ENCODE measurements around the gene BORCS5. TPM values are rescaled to one million over a fixed set of nuclear protein-coding genes. Genes with fewer than 3 reads are reported as not detected.
"Not testable (repeated sequence)": the region's sequence is repeated elsewhere in the genome, so short reads cannot be mapped to it uniquely, and the experiment has no call there.

Gene BORCS5
- total RNA-seq, 1 donor from 2014 or later, result 10.1 TPM

DNA sequence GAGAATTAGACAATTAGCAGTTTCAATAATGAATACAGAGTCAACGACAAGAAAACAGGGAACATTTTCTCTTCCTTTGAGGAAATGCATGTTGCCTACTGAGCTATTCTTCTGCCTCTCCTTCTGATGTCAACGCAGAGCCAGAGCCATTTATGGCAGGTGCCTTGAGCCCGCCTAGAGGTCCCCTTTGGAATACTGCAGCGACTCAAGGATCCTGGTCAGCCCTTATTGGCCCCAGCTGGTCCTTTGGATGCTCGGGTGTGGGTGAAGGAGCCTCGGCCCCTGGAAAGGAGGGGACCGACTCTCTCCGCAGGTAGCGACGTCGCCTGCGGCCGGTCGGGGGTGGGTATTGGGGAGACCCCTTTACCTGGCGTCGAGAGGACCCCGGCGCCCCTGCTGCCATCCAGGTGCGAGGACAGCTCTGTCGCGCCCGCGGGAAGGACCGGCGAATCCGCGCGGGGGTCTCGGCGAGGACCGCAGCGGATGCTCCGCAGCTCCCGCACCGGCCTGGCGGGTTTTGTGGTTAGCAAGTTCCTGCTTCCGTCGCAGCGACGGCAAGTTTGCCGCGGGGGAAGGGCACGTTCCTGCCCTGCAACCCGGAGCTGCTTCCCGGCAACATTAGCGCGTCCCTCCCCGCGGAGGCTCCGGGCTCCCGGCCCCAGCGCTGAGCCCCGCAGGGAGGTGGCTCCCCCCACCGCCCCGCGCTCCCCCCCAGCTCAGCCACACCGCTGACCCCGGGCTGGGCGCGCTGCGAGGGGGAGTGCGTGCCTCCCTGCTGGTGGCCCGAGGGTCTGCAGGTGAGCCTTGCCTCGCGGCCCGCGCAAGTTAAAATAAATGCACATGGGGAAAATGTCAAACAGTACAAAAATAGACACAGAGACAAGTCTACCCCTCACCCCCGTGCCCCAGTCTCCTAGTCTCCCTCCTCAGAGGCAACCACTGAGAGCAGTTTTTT, 6.9 kb upstream of the BORCS5 start, which contains the start of gene MANSC1:
TSS of gene MANSC1 (minus strand) at position 532 of the 955 bp plus-strand sequence. CDS start 6,928 bp downstream, outside the sequence.
- Histone ChIP-seq H3K4me3 (peak within 1 kb of the TSS; percentile 88), H3K27me3 (ENCODE audit: low read depth) (no peaks in the 10 kb centered on the region), H3K4me1 (peaks cover 8% of the 10 kb centered on the region), H3K9me3 (no peaks in the 10 kb centered on the region), H3K27ac (peak within 1 kb of the TSS; percentile 87), H3K36me3 (no peaks in the 10 kb centered on the region)
- intact Hi-C loops (cut with DNase I), result no loop called here
- DNase-seq (peak; percentile 86), ATAC-seq (peak; percentile 92)
- TF ChIP-seq, protein P1, sequence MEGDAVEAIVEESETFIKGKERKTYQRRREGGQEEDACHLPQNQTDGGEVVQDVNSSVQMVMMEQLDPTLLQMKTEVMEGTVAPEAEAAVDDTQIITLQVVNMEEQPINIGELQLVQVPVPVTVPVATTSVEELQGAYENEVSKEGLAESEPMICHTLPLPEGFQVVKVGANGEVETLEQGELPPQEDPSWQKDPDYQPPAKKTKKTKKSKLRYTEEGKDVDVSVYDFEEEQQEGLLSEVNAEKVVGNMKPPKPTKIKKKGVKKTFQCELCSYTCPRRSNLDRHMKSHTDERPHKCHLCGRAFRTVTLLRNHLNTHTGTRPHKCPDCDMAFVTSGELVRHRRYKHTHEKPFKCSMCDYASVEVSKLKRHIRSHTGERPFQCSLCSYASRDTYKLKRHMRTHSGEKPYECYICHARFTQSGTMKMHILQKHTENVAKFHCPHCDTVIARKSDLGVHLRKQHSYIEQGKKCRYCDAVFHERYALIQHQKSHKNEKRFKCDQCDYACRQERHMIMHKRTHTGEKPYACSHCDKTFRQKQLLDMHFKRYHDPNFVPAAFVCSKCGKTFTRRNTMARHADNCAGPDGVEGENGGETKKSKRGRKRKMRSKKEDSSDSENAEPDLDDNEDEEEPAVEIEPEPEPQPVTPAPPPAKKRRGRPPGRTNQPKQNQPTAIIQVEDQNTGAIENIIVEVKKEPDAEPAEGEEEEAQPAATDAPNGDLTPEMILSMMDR (IDR thresholded peaks at IDR 0.05), result peak; percentile 51

DNA sequence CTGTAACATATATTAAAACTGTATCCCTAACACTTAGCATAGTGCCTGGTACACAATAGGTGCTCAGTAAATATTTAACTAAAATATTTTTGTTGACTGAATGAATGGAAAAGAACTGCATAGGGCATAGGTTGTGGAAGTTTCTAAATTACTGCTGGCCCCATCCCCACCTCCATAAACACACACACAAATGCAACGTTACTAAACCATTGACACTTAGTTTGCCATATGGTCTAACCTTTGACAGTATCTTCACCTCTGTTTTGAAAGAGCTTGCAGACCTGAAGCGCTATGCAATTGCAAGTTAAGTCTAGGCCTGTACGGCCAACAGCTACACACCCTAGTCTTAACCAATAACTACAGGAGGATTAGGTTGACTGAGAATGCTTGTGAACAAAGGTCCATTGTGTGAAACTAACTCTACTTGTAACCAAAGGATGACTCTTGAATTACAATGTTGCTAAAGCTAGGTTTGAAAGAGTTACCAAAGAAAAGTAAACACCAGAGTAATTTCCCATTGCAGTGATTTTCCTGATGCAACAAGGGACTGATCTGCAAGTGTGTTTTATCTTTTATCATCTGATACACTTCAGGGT, 5.9 kb upstream of the BORCS5 start:
- TF ChIP-seq, protein P1 (IDR thresholded peaks at IDR 0.05), result no peak
- H3K36me3 ChIP-seq, result no peaks in the 10 kb centered on the region
- no peaks in the 10 kb centered on the region for H3K27me3 ChIP-seq (ENCODE audit: low read depth)
- peaks cover 8% of the 10 kb centered on the region for H3K4me1 ChIP-seq
- no peak for DNase-seq
- intact Hi-C loops (cut with DNase I), result no loop called here
- H3K27ac ChIP-seq, result no peak overlapping the region
- no peak for ATAC-seq
- H3K4me3 ChIP-seq, result no peak overlapping the region
- H3K9me3 ChIP-seq, result no peaks in the 10 kb centered on the region

DNA sequence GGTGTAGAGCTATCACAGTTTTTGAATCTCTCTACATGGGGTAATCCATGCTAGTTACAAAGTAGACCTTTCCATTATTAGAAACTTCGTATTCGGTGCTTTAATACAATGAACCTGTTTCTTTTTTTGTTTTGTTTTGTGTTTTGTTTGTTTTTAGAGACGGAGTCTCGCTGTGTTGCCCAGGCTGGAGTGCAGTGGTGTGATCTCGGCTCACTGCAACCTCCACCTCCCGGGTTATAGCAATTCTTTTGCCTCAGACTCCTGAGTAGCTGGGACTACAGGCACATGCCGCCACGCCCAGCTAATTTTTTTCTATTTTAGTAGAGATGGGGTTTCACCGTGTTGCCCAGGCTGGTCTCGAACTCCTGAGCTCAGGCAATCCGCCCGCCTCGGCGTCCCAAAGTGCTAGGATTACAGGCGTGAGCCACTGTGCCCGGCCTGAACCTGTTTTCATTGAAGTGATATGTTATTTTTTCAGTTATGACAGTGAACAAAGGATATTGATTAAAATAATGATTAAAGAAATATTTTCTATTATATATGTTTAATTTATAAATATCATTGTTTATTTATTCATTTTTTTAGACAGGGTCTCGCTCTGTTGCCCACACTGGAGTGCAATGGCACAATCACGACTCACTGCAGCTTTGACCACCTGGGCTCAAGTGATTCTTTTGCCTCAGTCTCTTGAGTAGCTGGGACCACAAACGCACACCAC, 5.3 kb upstream of the BORCS5 start:
- H3K36me3 ChIP-seq; H3K4me3 ChIP-seq; H3K9me3 ChIP-seq; ATAC-seq; DNase-seq; H3K27me3 ChIP-seq (ENCODE audit: low read depth); H3K27ac ChIP-seq; intact Hi-C loops (cut with DNase I): not testable (repeated sequence)
- H3K4me1 ChIP-seq, result peaks cover 13% of the 10 kb centered on the region

DNA sequence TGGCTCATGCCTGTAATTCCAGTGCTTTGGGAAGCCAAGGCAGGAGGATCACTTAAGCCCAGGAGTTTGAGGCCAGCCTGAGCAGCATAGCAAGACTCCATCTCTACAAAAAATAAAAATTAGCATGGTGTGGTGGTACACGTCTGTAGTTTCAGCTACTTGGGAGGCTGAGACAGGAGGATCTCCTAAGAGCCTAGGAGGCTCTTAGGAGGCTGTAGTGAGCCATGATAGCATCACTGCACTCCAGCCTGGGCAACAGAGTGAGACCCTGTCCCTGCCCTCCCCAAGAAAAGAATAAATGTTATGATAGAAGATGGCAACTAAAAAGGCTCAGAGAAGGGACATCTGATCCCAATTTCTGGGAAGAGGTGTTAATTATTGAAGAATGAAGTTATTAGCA, 3.6 kb upstream of the BORCS5 start:
- Histone ChIP-seq H3K4me1 (peaks cover 21% of the 10 kb centered on the region), H3K9me3 (no peaks in the 10 kb centered on the region), H3K36me3 (no peaks in the 10 kb centered on the region), H3K27me3 (ENCODE audit: low read depth) (no peaks in the 10 kb centered on the region), H3K4me3 (no peak overlapping the region), H3K27ac (no peak overlapping the region)
- TF ChIP-seq, protein P1 (IDR thresholded peaks at IDR 0.05), result no peak
- DNase-seq, result no peak
- intact Hi-C loops (cut with DNase I), result no loop called here
- ATAC-seq, result no peak

DNA sequence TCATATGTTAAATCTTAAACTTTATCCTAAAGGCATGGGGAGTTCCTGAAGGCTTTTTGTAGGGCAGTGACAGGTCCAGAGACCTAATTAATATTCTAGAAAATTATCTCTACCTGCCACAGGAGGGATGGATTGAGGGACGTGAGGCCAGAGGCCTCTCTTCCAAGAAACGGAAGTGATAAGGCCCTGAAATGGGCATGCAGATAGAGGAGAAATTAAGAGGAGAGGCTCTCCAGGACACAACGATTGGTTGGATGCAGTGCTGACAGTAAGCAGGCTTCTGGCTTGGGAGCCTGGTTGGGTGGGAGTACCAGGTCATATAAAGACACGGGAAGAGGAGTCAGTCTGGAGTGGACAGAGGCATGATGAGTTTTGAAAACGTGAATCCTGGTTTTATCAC, 3.1 kb upstream of the BORCS5 start:
- no peaks in the 10 kb centered on the region for H3K9me3 ChIP-seq

More for the DNA sequence above, 3.1 kb upstream of the BORCS5 start:
- no peaks in the 10 kb centered on the region for H3K27me3 ChIP-seq (ENCODE audit: low read depth)
- H3K4me1 ChIP-seq, result peaks cover 24% of the 10 kb centered on the region
- no peak for ATAC-seq
- no peaks in the 10 kb centered on the region for H3K36me3 ChIP-seq
- no peak for DNase-seq
- TF ChIP-seq, protein P1 (IDR thresholded peaks at IDR 0.05), result no peak
- no peak overlapping the region for H3K27ac ChIP-seq
- intact Hi-C loops (cut with DNase I), result no loop called here
- H3K4me3 ChIP-seq, result no peak overlapping the region

Measured in lower lobe of right lung (tissue), 2 donors.